ENCODE results near the gene LANCL2.

The LANCL2 gene

DNA sequence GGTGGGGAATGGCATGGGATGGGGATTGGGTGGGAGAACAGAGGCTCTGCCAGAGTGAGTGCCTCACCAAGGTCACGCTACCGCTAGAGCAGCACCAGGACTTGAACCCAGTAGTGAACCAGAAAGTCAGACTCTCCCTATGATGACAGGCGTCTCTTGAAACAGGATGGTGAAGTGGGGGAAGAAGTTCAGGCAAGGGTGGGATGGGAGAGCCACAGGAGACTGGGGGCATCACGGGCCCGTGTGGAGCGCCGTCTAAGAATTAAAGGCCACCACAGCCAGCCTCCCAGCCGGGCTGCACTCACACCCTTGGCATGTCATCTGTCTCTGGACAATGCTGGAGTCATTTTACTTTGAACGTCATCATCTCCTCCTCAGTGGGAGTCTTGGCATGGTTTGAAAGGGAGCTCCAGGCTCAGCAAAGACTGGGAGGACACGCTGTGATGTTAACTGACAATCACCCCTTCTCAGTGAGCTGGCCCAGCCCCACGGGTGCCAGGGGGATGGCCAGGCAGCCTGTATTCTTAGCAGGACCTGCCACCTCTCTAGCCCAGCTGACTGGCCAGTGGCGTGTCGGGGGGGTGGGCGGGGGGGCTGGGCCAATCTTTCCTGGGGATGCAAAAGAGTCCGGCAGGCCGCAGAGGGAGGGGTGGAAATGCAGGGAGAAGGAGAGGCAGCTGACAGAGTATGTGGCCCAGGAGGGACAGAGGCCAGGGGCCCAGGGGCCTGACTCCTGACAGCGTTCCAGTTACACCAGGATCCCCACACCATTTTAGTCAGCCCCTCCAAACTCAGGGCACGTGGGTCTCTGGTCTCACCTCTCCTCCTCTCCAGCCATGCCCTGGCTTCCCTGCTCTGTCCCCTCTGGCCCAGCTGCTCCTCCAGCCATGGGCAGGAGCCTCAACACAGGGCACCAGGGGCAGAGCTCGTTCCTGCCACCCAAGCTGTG lies 111.0 kb downstream of the LANCL2 start:
- H3K27me3 ChIP-seq: no peaks in the 10 kb centered on the region
- no peak for TF ChIP-seq CTCF (IDR thresholded peaks at IDR 0.05; ENCODE audit: low read depth, low read length)
- H3K36me3 ChIP-seq: no peaks in the 10 kb centered on the region; the same call in 1 of the 2 replicates

GRCh38 chr7:55476852-55477780 lies 112.0 kb downstream of the LANCL2 start:
- DNase-seq: no peak
- H3K27me3 ChIP-seq: no peaks in the 10 kb centered on the region

More for the DNA sequence above, 111.0 kb downstream of the LANCL2 start:
- Histone ChIP-seq H3K4me1 (no peaks in the 10 kb centered on the region), H3K9me3 (no peaks in the 10 kb centered on the region), H3K4me3 (ENCODE audit: low read depth, low read length) (no peak overlapping the region)
- no peak for DNase-seq

GRCh38 chr7:55477781-55478374 lies 112.7 kb downstream of the LANCL2 start:
- H3K4me1 ChIP-seq: no peaks in the 10 kb centered on the region
- no peaks in the 10 kb centered on the region for H3K9me3 ChIP-seq
- TF ChIP-seq CTCF (IDR thresholded peaks at IDR 0.05; ENCODE audit: low read depth, low read length): no peak
- H3K36me3 ChIP-seq: no peaks in the 10 kb centered on the region; the same call in 1 of the 2 replicates
- no peak for DNase-seq
- no peaks in the 10 kb centered on the region for H3K27me3 ChIP-seq
- H3K4me3 ChIP-seq (ENCODE audit: low read depth, low read length): no peak overlapping the region

More at GRCh38 chr7:55476852-55477780, 112.0 kb downstream of the LANCL2 start:
- H3K4me3 ChIP-seq (ENCODE audit: low read depth, low read length): no peak overlapping the region
- no peaks in the 10 kb centered on the region; the same call in 1 of the 2 replicates for H3K36me3 ChIP-seq
- no peak for TF ChIP-seq CTCF (IDR thresholded peaks at IDR 0.05; ENCODE audit: low read depth, low read length)
- H3K9me3 ChIP-seq: no peaks in the 10 kb centered on the region
- no peaks in the 10 kb centered on the region for H3K4me1 ChIP-seq

DNA sequence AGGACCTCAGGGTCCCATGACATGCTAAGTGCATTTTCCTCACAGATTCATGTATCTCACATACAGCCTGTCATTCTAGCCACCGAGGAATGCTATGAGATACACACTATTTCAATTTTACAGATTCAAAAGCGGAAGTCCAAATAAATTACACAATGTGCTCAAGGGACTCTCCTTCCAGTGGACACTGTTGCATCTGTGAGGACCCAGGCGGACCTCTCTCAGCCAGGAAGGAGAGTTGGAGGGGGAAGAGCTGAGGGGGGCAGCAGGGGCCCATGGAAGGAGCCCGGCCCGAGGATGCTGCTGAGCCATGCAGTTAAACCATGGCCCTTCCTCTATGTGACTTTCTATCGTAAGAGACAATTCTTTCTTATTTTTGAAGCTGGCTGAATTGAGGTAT lies 113.6 kb downstream of the LANCL2 start:
- no peak overlapping the region for H3K4me3 ChIP-seq (ENCODE audit: low read depth, low read length)
- no peak for TF ChIP-seq CTCF (IDR thresholded peaks at IDR 0.05; ENCODE audit: low read depth, low read length)
- H3K9me3 ChIP-seq: no peaks in the 10 kb centered on the region
- no peak for DNase-seq
- no peaks in the 10 kb centered on the region; the same call in 1 of the 2 replicates for H3K36me3 ChIP-seq
- no peaks in the 10 kb centered on the region for H3K27me3 ChIP-seq
- no peaks in the 10 kb centered on the region for H3K4me1 ChIP-seq

GRCh38 chr7:55481155-55481554 lies 116.0 kb downstream of the LANCL2 start:
- DNase-seq: no peak
- Histone ChIP-seq H3K9me3 (no peaks in the 10 kb centered on the region), H3K27me3 (no peaks in the 10 kb centered on the region), H3K4me1 (no peaks in the 10 kb centered on the region), H3K4me3 (ENCODE audit: low read depth, low read length) (no peak overlapping the region), H3K36me3 (no peaks in the 10 kb centered on the region; the same call in 1 of the 2 replicates)
- TF ChIP-seq CTCF (IDR thresholded peaks at IDR 0.05; ENCODE audit: low read depth, low read length): no peak
